WTC11 (cell line): ENCODE data around the gene MRPS14.

Source experiments
- ATF3 ChIP-seq: sonication (generic); formaldehyde crosslinking; conservative IDR thresholded peaks from 2 replicates; pipeline ENCODE4 v1.8.1; 2022; ENCODE audit warnings: mild to moderate bottlenecking, missing genetic modification reagents
- CREB1 ChIP-seq: sonication (generic); formaldehyde crosslinking; IDR thresholded peaks from 2 replicates; pipeline ENCODE4 v1.8.0; 2023; ENCODE audit warnings: mild to moderate bottlenecking, missing genetic modification reagents
- CTCF ChIP-seq: fragments of 200-600 bp; IDR thresholded peaks from 2 replicates; pipeline ENCODE4 v1.8.0; 2022; ENCODE audit warnings: antibody characterized with exemption
- E2F1 ChIP-seq: sonication (generic); formaldehyde crosslinking; IDR thresholded peaks from 2 replicates; pipeline ENCODE4 v1.8.0; 2022; ENCODE audit warnings: mild to moderate bottlenecking, missing genetic modification reagents
- ETV6 ChIP-seq: sonication (generic); formaldehyde crosslinking; IDR thresholded peaks from 2 replicates; pipeline ENCODE4 v1.8.1; 2022; ENCODE audit warnings: mild to moderate bottlenecking, missing genetic modification reagents
- FOXP4 ChIP-seq: sonication (generic); formaldehyde crosslinking; IDR thresholded peaks from 2 replicates; pipeline ENCODE4 v1.8.0; 2022; ENCODE audit warnings: mild to moderate bottlenecking, missing genetic modification reagents
- GTF2I ChIP-seq: fragments of 250-450 bp; sonication (Bioruptor Pico); conservative IDR thresholded peaks from 2 replicates; pipeline ENCODE4 v1.4.0; 2021; ENCODE audit warnings: mild to moderate bottlenecking
- IRF2 ChIP-seq: sonication (generic); formaldehyde crosslinking; IDR thresholded peaks from 2 replicates; pipeline ENCODE4 v1.8.0; 2022; ENCODE audit warnings: low read depth, missing genetic modification reagents, borderline replicate concordance
- NR1H2 ChIP-seq: sonication (generic); formaldehyde crosslinking; IDR thresholded peaks from 2 replicates; pipeline ENCODE4 v1.9.0; 2021; ENCODE audit warnings: mild to moderate bottlenecking, moderate library complexity, missing genetic modification reagents
- SMAD3 ChIP-seq: sonication (generic); formaldehyde crosslinking; IDR thresholded peaks from 2 replicates; pipeline ENCODE4 v1.8.0; 2022; ENCODE audit warnings: missing genetic modification reagents, mild to moderate bottlenecking, borderline replicate concordance
- SP1 ChIP-seq: sonication (generic); formaldehyde crosslinking; conservative IDR thresholded peaks from 2 replicates; pipeline ENCODE4 v1.8.1; 2022; ENCODE audit warnings: missing genetic modification reagents
- TEAD4 ChIP-seq: sonication (generic); formaldehyde crosslinking; IDR thresholded peaks from 2 replicates; pipeline ENCODE4 v1.8.0; 2022; ENCODE audit warnings: mild to moderate bottlenecking, missing genetic modification reagents
- ZNF512 ChIP-seq: sonication (generic); formaldehyde crosslinking; IDR thresholded peaks from 2 replicates; pipeline ENCODE4 v1.8.1; 2022; ENCODE audit warnings: missing genetic modification reagents, borderline replicate concordance

DNA sequence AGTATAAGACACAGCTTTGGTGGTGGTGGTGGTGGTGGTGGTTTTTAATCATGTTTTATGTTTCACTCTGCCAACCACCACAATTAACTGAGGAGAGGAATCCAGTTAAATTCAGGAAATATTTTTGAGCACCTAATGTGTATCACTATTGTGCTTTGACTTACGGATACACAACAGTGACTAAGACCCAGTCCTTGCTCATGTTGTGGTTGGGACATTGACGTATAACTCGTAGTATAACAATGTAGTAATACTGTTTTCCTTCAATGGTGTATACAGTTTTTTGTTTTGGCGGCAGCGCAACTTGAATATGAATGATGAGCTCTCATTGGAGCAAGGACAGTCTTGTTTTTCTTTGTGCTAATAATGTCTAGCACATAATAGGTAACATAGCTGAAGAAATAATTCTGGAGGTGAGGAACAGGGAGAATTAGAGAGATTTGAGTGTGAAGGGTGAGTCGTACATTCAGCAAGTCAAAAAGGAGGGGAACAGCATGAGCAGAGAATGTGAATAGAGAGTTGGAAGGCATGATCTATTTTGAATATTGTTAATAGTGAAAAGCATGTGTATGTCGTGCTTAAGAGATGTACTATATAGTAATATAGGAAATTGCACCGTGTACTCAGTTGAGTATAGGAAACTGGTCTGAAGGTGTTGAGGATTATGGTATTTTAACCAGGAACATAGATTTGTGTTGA lies 18.0 kb downstream of the MRPS14 start:
- TF ChIP-seq CTCF (no peak), ZNF512 (no peak), SMAD3 (no peak), TEAD4 (CRISPR knock-in tag) (no peak), NR1H2 (CRISPR knock-in tag) (no peak), ATF3 (no peak), E2F1 (CRISPR knock-in tag) (no peak), FOXP4 (CRISPR knock-in tag) (no peak), IRF2 (no peak), GTF2I (CRISPR knock-in tag) (no peak), CREB1 (no peak), SP1 (CRISPR knock-in tag) (no peak), ETV6 (CRISPR knock-in tag) (no peak)
